GM12878 (cell line): Measurements from ENCODE around the gene NTF3.

ENCODE experiments used
- MXI1 ChIP-seq: fragments of 150-350 bp; IDR thresholded peaks from 2 replicates; pipeline ENCODE4 v1.6.1; 2011; ENCODE audit warnings: low read depth, mild to moderate bottlenecking, inconsistent platforms, low read length, improper control_type of control experiment
- NR2C2 ChIP-seq: IDR thresholded peaks from 2 replicates; pipeline ENCODE4 v1.6.1; 2011; ENCODE audit warnings: borderline replicate concordance, low read depth; ENCODE audit not compliant: control insufficient read depth, insufficient read length
- POLR2A ChIP-seq: IDR thresholded peaks from 2 replicates; pipeline ENCODE4 v1.6.1; 2011; ENCODE audit warnings: low read depth, mild to moderate bottlenecking, low read length
- RUNX3 ChIP-seq: IDR thresholded peaks from 2 replicates; pipeline ENCODE4 v1.6.1; 2012; ENCODE audit warnings: low read length, inconsistent platforms
- SUPT20H ChIP-seq: IDR thresholded peaks from 2 replicates; pipeline ENCODE4 v1.6.1; 2011; ENCODE audit warnings: low read depth, mild to moderate bottlenecking, low read length, moderate library complexity, borderline replicate concordance; ENCODE audit not compliant: control insufficient read depth
- TAF1 ChIP-seq: IDR thresholded peaks from 2 replicates; pipeline ENCODE4 v1.6.1; 2011; ENCODE audit warnings: mild to moderate bottlenecking, low read depth, low read length, borderline replicate concordance
- TCF12 ChIP-seq: IDR thresholded peaks from 2 replicates; pipeline ENCODE4 v1.6.1; 2011; ENCODE audit warnings: low read depth, mild to moderate bottlenecking, low read length
- YY1 ChIP-seq: IDR thresholded peaks from 2 replicates; pipeline ENCODE4 v1.6.1; 2011; ENCODE audit warnings: low read depth, mild to moderate bottlenecking, low read length
- ZNF274 ChIP-seq: IDR thresholded peaks from one replicate; pipeline ENCODE4 v1.8.0; 2011; ENCODE audit not compliant: insufficient read length, insufficient read depth
- TF ChIP-seq, protein P1 (sequence below), 3 experiments: IDR thresholded peaks in 2 of 3; conservative IDR thresholded peaks in 1 of 3; 2 replicates each; pipeline ENCODE4 v1.5.1; 2011; ENCODE audit warnings: low read depth in 3 of 3, low read length in 3 of 3, mild to moderate bottlenecking in 3 of 3, control low read depth in 2 of 3, moderate library complexity in 2 of 3, inconsistent platforms in 1 of 3, mixed read lengths in 1 of 3; ENCODE audit not compliant: control insufficient read depth in 2 of 3, insufficient read depth in 1 of 3; ENCODE audit errors: extremely low read depth in 1 of 3

DNA sequence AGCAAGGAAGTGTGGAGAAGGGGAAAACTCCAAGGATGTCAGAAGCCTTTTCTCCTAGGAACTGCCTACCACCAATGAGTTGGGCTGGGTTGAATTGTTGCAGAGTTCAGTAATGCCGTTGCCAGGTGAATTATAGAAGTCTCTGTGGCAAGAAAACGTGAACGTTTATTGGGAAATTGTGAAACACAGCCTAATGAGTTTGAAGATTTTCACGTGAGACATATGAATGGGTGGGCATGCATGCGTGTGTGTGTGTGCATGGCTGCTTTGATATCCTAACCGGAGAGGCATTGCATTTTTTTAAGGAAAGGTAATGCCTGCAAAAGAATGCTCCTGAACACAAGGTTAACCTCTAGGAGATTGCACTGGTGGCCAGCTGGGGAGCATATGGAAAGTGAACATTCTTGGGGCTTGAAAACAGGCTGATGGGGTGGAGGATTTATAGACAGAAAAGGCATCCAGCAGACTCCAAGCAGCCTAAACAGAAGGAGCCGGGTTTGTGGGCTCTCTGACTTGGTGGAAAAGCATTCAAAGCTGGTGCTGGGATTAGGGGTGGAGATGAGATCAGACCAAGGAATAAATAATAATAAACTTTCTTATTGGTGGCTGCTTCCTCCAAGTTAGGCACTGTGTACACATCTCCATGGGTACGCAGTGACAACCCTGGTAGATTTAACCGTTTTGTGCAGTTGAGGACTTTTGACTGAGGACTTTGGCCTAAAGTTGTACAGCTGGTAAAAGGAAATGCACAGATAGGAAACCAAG, 67.8 kb downstream of the NTF3 start:
- TF ChIP-seq, protein P1, sequence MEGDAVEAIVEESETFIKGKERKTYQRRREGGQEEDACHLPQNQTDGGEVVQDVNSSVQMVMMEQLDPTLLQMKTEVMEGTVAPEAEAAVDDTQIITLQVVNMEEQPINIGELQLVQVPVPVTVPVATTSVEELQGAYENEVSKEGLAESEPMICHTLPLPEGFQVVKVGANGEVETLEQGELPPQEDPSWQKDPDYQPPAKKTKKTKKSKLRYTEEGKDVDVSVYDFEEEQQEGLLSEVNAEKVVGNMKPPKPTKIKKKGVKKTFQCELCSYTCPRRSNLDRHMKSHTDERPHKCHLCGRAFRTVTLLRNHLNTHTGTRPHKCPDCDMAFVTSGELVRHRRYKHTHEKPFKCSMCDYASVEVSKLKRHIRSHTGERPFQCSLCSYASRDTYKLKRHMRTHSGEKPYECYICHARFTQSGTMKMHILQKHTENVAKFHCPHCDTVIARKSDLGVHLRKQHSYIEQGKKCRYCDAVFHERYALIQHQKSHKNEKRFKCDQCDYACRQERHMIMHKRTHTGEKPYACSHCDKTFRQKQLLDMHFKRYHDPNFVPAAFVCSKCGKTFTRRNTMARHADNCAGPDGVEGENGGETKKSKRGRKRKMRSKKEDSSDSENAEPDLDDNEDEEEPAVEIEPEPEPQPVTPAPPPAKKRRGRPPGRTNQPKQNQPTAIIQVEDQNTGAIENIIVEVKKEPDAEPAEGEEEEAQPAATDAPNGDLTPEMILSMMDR (IDR thresholded peaks at IDR 0.05 in 2 of 3, conservative IDR thresholded peaks at IDR 0.05 in 1 of 3; ENCODE audit: control insufficient read depth in 2 of 3, extremely low read depth in 1 of 3, insufficient read depth in 1 of 3, low read depth in 3 of 3, low read length in 3 of 3): no peak
- TF ChIP-seq POLR2A: no peak
- TF ChIP-seq RUNX3: no peak
- no peak for TF ChIP-seq TAF1
- TF ChIP-seq ZNF274: no peak
- no peak for TF ChIP-seq NR2C2
- TF ChIP-seq MXI1: no peak
- no peak for TF ChIP-seq TCF12
- TF ChIP-seq YY1: no peak
- TF ChIP-seq SUPT20H: no peak
